ENCODE measurements around the gene DFFB. TPM values are rescaled to one million over a fixed set of nuclear protein-coding genes. Genes with fewer than 3 reads are reported as not detected.

DFFB gene
- total and polyA plus RNA-seq, 2 of the 4 experiments (the other 2 are of a cell fraction), result 6.5 to 7.3 TPM

- intact Hi-C loops (cut with micrococcal nuclease), result no loop called here
- H3K4ac ChIP-seq (ENCODE audit: low read depth, low read length), result no peak overlapping the region
- DNase-seq (no peak), ATAC-seq (ENCODE audit: low read depth) (no peak)
- ChIA-PET POLR2A (ENCODE audit: unreplicated experiment) (no interaction called here), CTCF (no interaction called here)
- no peak overlapping the region for H2AK9ac ChIP-seq (replicated peaks; ENCODE audit: low read depth, low read length, poor library complexity)
- H3K27ac ChIP-seq (ENCODE audit: insufficient read depth, low read length), result no peak overlapping the region
- no peak overlapping the region for H4K5ac ChIP-seq (ENCODE audit: low read depth, low read length)
- no peaks in the 10 kb centered on the region for H3K4me1 ChIP-seq (ENCODE audit: control insufficient read depth, insufficient read depth, low read length)
- H3K79me1 ChIP-seq (ENCODE audit: low read depth in 1 of 2, low read length in 2 of 2), result no peaks in the 10 kb centered on the region
- no peak overlapping the region for H2BK20ac ChIP-seq (ENCODE audit: low read depth, low read length)
- no CpG with 5 or more reads among the region's 12 CpGs for WGBS, 2 experiments (ENCODE audit: extremely low coverage in 2 of 2, insufficient read length in 1 of 2)
- dilution Hi-C loops (cut with HindIII; ENCODE audit: low sequenced_read_pairs, unreplicated experiment), result no loop called here
- no peak overlapping the region for H2BK120ac ChIP-seq (ENCODE audit: low read depth, low read length)
- no peaks in the 10 kb centered on the region for H3K9me1 ChIP-seq (ENCODE audit: insufficient read depth, low read length)
- no peak overlapping the region for H2BK5ac ChIP-seq (ENCODE audit: low read depth, low read length, poor library complexity, severe bottlenecking)
- H3K14ac ChIP-seq (replicated peaks; ENCODE audit: low read depth, low read length), result no peak overlapping the region
- no peak overlapping the region for H2AFZ ChIP-seq (replicated peaks; ENCODE audit: low read length, poor library complexity)
- H3K27me3 ChIP-seq (ENCODE audit: control insufficient read depth, insufficient read depth, low read length), result no peaks in the 10 kb centered on the region; the same call in 1 of the 2 replicates
- H4K8ac ChIP-seq (ENCODE audit: low read depth in 2 of 2, low read length in 2 of 2), result no peak overlapping the region
- no peak overlapping the region for H3K4me2 ChIP-seq (ENCODE audit: low read depth, low read length)
- H3K9me3 ChIP-seq (ENCODE audit: control insufficient read depth, insufficient read depth, low read length), result no peaks in the 10 kb centered on the region
- H3K18ac ChIP-seq (ENCODE audit: low read depth, low read length), result no peak overlapping the region
- no peak overlapping the region for H2BK15ac ChIP-seq (ENCODE audit: low read depth, low read length)
- H4K20me1 ChIP-seq (ENCODE audit: insufficient read depth, low read length), result no peaks in the 10 kb centered on the region
- no peak overlapping the region for H4K91ac ChIP-seq (ENCODE audit: insufficient read depth, low read depth, low read length)
- no TSS peak for BruUV-seq (replicated peaks)
- no peak overlapping the region for H2AK5ac ChIP-seq (ENCODE audit: low read depth, low read length)
- H3K36me3 ChIP-seq (ENCODE audit: control insufficient read depth, insufficient read depth, low read length), result no peaks in the 10 kb centered on the region
- in situ Hi-C loops (cut with MboI; ENCODE audit: low sequenced_read_pairs), result no loop called here
- H3K9ac ChIP-seq (ENCODE audit: low read depth, low read length), result no peak overlapping the region
- H3K56ac ChIP-seq (ENCODE audit: extremely low read depth, insufficient read depth, low read length), result no peak overlapping the region
- no peak overlapping the region for H3K4me3 ChIP-seq (ENCODE audit: insufficient read depth, low read depth, low read length)
- H3K23ac ChIP-seq (ENCODE audit: low read depth, low read length), result no peak overlapping the region
- TF ChIP-seq SMC3 (IDR thresholded peaks at IDR 0.05; ENCODE audit: low read depth, low read length) (no peak), ELK1 (IDR thresholded peaks at IDR 0.05; ENCODE audit: borderline replicate concordance, low read depth, low read length) (no peak), MXI1 (IDR thresholded peaks at IDR 0.05; ENCODE audit: borderline replicate concordance, low read depth, low read length) (no peak), NFE2L2 (IDR thresholded peaks at IDR 0.05; ENCODE audit: low read depth, low read length) (no peak), FOS (IDR thresholded peaks at IDR 0.05; ENCODE audit: low read depth, low read length) (no peak)
Observed at GRCh38 chr1:3925256-3925655, 68.0 kb downstream of the DFFB start.
